Measurements from ENCODE around the gene PDCD11.
A peak's percentile ranks its signal among the peaks of the same experiment; 100 is the strongest.

The PDCD11 gene

GRCh38 chr10:103487410-103487708 lies 90.9 kb downstream of the PDCD11 start:
- H3K4me2 ChIP-seq (ENCODE audit: low read length), result no peak overlapping the region
- H3K14ac ChIP-seq (ENCODE audit: low read length), result no peak overlapping the region
- no peak overlapping the region for H2BK12ac ChIP-seq (ENCODE audit: low read length)
- H4K8ac ChIP-seq (ENCODE audit: low read depth, low read length), result no peak overlapping the region
- WGBS (ENCODE audit: extremely low coverage, insufficient coverage, insufficient read length), result no CpG with 5 or more reads among the region's 2 CpGs
- no peak overlapping the region for H3K4me3 ChIP-seq (ENCODE audit: low read depth, low read length)
- H4K12ac ChIP-seq (ENCODE audit: low read depth, low read length), result no peak overlapping the region
- no peaks in the 10 kb centered on the region for H3K27me3 ChIP-seq (ENCODE audit: insufficient read depth, low read length)
- H3K18ac ChIP-seq (ENCODE audit: low read length), result no peak overlapping the region
- H3K79me2 ChIP-seq (ENCODE audit: control insufficient read depth, insufficient read depth, low read length, poor library complexity), result no peaks in the 10 kb centered on the region
- no peak overlapping the region for H2AFZ ChIP-seq (ENCODE audit: insufficient read depth, low read length, poor library complexity)
- DNase-seq, result no peak
- no peaks in the 10 kb centered on the region for H3K79me1 ChIP-seq (ENCODE audit: low read length)
- no peak overlapping the region for H3K4ac ChIP-seq (ENCODE audit: low read depth, low read length)
- no peak overlapping the region for H2AK5ac ChIP-seq (ENCODE audit: low read length)
- H3K9me3 ChIP-seq (ENCODE audit: insufficient read depth, low read depth, low read length), result no peaks in the 10 kb centered on the region
- no peak overlapping the region for H2BK120ac ChIP-seq (ENCODE audit: insufficient read depth, low read length, poor library complexity)
- no peak overlapping the region for H3K9ac ChIP-seq (ENCODE audit: low read length)
- peaks cover 9 to 11% of the 10 kb centered on the region in 2 experiments for H3K4me1 ChIP-seq (ENCODE audit: control insufficient read depth in 1 of 2, insufficient read depth in 2 of 2, low read length in 2 of 2)
- H4K91ac ChIP-seq (ENCODE audit: low read depth, low read length), result no peak overlapping the region
- H3K23ac ChIP-seq (ENCODE audit: low read length), result no peak overlapping the region
- no peaks in the 10 kb centered on the region for H3K36me3 ChIP-seq (ENCODE audit: control insufficient read depth in 1 of 2, insufficient read depth in 2 of 2, low read length in 2 of 2)
- no peak overlapping the region for H3K27ac ChIP-seq (ENCODE audit: low read depth, low read length)
- no peak overlapping the region for H2BK5ac ChIP-seq (ENCODE audit: low read depth, low read length, poor library complexity)

GRCh38 chr10:103490986-103491314 lies 94.5 kb downstream of the PDCD11 start:
- no peak overlapping the region for H2AK5ac ChIP-seq (ENCODE audit: low read length)
- H3K4me2 ChIP-seq (ENCODE audit: low read length), result no peak overlapping the region
- H3K27me3 ChIP-seq (ENCODE audit: insufficient read depth, low read length), result peaks cover 20% of the 10 kb centered on the region
- H3K23ac ChIP-seq (ENCODE audit: low read length), result no peak overlapping the region
- no peak overlapping the region for H3K27ac ChIP-seq (ENCODE audit: low read depth, low read length)
- no peak overlapping the region for H4K8ac ChIP-seq (ENCODE audit: low read depth, low read length)
- H3K4me3 ChIP-seq (ENCODE audit: low read depth, low read length), result no peak overlapping the region
- H3K18ac ChIP-seq (ENCODE audit: low read length), result no peak overlapping the region
- H3K79me2 ChIP-seq (ENCODE audit: control insufficient read depth, insufficient read depth, low read length, poor library complexity), result no peaks in the 10 kb centered on the region
- H3K9ac ChIP-seq (ENCODE audit: low read length), result peak overlapping the region; percentile 9
- H3K36me3 ChIP-seq (ENCODE audit: control insufficient read depth in 1 of 2, insufficient read depth in 2 of 2, low read length in 2 of 2), result no peaks in the 10 kb centered on the region
- no CpG with 5 or more reads among the region's 1 CpG for WGBS (ENCODE audit: extremely low coverage, insufficient coverage, insufficient read length)
- peaks cover 23% of the 10 kb centered on the region in 2 experiments for H3K4me1 ChIP-seq (ENCODE audit: control insufficient read depth in 1 of 2, insufficient read depth in 2 of 2, low read length in 2 of 2)
- H3K9me3 ChIP-seq (ENCODE audit: insufficient read depth, low read depth, low read length), result no peaks in the 10 kb centered on the region
- no peak overlapping the region for H4K91ac ChIP-seq (ENCODE audit: low read depth, low read length)
- peaks cover 1% of the 10 kb centered on the region for H3K79me1 ChIP-seq (ENCODE audit: low read length)
- H2BK5ac ChIP-seq (ENCODE audit: low read depth, low read length, poor library complexity), result no peak overlapping the region
- no peak overlapping the region for H2BK12ac ChIP-seq (ENCODE audit: low read length)
- no peak for DNase-seq
- no peak overlapping the region for H3K4ac ChIP-seq (ENCODE audit: low read depth, low read length)
- H4K12ac ChIP-seq (ENCODE audit: low read depth, low read length), result no peak overlapping the region
- no peak overlapping the region for H2AFZ ChIP-seq (ENCODE audit: insufficient read depth, low read length, poor library complexity)
- no peak overlapping the region for H3K14ac ChIP-seq (ENCODE audit: low read length)
- H2BK120ac ChIP-seq (ENCODE audit: insufficient read depth, low read length, poor library complexity), result no peak overlapping the region

- Histone ChIP-seq H4K8ac (ENCODE audit: low read depth, low read length) (no peak overlapping the region), H3K9ac (ENCODE audit: low read length) (no peak overlapping the region), H2BK120ac (ENCODE audit: insufficient read depth, low read length, poor library complexity) (no peak overlapping the region), H3K4me3 (ENCODE audit: low read depth, low read length) (no peak overlapping the region), H4K91ac (ENCODE audit: low read depth, low read length) (no peak overlapping the region), H3K27me3 (ENCODE audit: insufficient read depth, low read length) (peaks cover 20% of the 10 kb centered on the region), H2BK12ac (ENCODE audit: low read length) (no peak overlapping the region), H3K79me1 (ENCODE audit: low read length) (peaks cover 1% of the 10 kb centered on the region), H2AFZ (ENCODE audit: insufficient read depth, low read length, poor library complexity) (no peak overlapping the region), H3K4me1 (ENCODE audit: control insufficient read depth in 1 of 2, insufficient read depth in 2 of 2, low read length in 2 of 2) (peaks cover 23% of the 10 kb centered on the region in 2 experiments), H3K18ac (ENCODE audit: low read length) (no peak overlapping the region), H3K23ac (ENCODE audit: low read length) (no peak overlapping the region), H3K14ac (ENCODE audit: low read length) (no peak overlapping the region), H3K27ac (ENCODE audit: low read depth, low read length) (no peak overlapping the region), H3K4ac (ENCODE audit: low read depth, low read length) (no peak overlapping the region), H3K9me3 (ENCODE audit: insufficient read depth, low read depth, low read length) (no peaks in the 10 kb centered on the region), H4K12ac (ENCODE audit: low read depth, low read length) (no peak overlapping the region), H3K4me2 (ENCODE audit: low read length) (no peak overlapping the region), H3K36me3 (ENCODE audit: control insufficient read depth in 1 of 2, insufficient read depth in 2 of 2, low read length in 2 of 2) (no peaks in the 10 kb centered on the region), H2AK5ac (ENCODE audit: low read length) (no peak overlapping the region), H3K79me2 (ENCODE audit: control insufficient read depth, insufficient read depth, low read length, poor library complexity) (no peaks in the 10 kb centered on the region), H2BK5ac (ENCODE audit: low read depth, low read length, poor library complexity) (no peak overlapping the region)
- peak; percentile 94 to 95 for DNase-seq
- no CpG with 5 or more reads among the region's 7 CpGs for WGBS (ENCODE audit: extremely low coverage, insufficient coverage, insufficient read length)
These were observed 95.4 kb downstream of the PDCD11 start for GRCh38 chr10:103491729-103492364.

- H3K4me2 ChIP-seq (ENCODE audit: low read length), result no peak overlapping the region
- no peak overlapping the region for H2BK12ac ChIP-seq (ENCODE audit: low read length)
- peaks cover 20% of the 10 kb centered on the region for H3K27me3 ChIP-seq (ENCODE audit: insufficient read depth, low read length)
- H3K27ac ChIP-seq (ENCODE audit: low read depth, low read length), result no peak overlapping the region
- H4K91ac ChIP-seq (ENCODE audit: low read depth, low read length), result no peak overlapping the region
- H3K23ac ChIP-seq (ENCODE audit: low read length), result no peak overlapping the region
- no peak overlapping the region for H2BK120ac ChIP-seq (ENCODE audit: insufficient read depth, low read length, poor library complexity)
- H3K36me3 ChIP-seq (ENCODE audit: control insufficient read depth in 1 of 2, insufficient read depth in 2 of 2, low read length in 2 of 2), result no peaks in the 10 kb centered on the region
- H3K4me3 ChIP-seq (ENCODE audit: low read depth, low read length), result no peak overlapping the region
- peak in 1 of 2 donors; percentile 29 for DNase-seq
- no peak overlapping the region for H2AFZ ChIP-seq (ENCODE audit: insufficient read depth, low read length, poor library complexity)
- H3K4me1 ChIP-seq (ENCODE audit: control insufficient read depth in 1 of 2, insufficient read depth in 2 of 2, low read length in 2 of 2), result peaks cover 23% of the 10 kb centered on the region in 2 experiments
- H3K9ac ChIP-seq (ENCODE audit: low read length), result no peak overlapping the region
- no peak overlapping the region for H2AK5ac ChIP-seq (ENCODE audit: low read length)
- no peak overlapping the region for H4K8ac ChIP-seq (ENCODE audit: low read depth, low read length)
- no CpG with 5 or more reads among the region's 5 CpGs for WGBS (ENCODE audit: extremely low coverage, insufficient coverage, insufficient read length)
- no peak overlapping the region for H3K14ac ChIP-seq (ENCODE audit: low read length)
- H2BK5ac ChIP-seq (ENCODE audit: low read depth, low read length, poor library complexity), result no peak overlapping the region
- H4K12ac ChIP-seq (ENCODE audit: low read depth, low read length), result no peak overlapping the region
- H3K4ac ChIP-seq (ENCODE audit: low read depth, low read length), result no peak overlapping the region
- peaks cover 1% of the 10 kb centered on the region for H3K79me1 ChIP-seq (ENCODE audit: low read length)
- no peaks in the 10 kb centered on the region for H3K9me3 ChIP-seq (ENCODE audit: insufficient read depth, low read depth, low read length)
- H3K18ac ChIP-seq (ENCODE audit: low read length), result no peak overlapping the region
- no peaks in the 10 kb centered on the region for H3K79me2 ChIP-seq (ENCODE audit: control insufficient read depth, insufficient read depth, low read length, poor library complexity)
These were observed 96.3 kb downstream of the PDCD11 start for GRCh38 chr10:103492655-103493261.

All from trophoblast cell (in vitro differentiated cells and primary cell).